ENCODE measurements around the gene TOMM7.

DNA sequence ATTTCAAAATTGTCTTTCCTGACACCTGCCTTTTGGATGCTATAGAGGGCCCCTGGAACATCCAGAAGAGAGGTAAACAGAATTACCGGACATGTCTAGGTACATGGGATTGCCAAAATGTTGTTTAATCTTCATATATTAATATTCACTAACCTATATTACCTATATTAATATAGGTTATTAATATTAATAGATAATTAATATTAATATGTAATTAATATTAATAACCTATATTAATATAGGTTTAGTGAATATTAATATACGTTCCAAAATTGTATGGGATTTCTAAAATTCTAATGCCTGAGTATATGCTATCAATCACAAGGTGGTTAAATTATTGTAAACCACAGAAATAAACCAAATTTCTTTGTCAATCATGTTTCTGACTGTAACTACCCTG lies 17.4 kb downstream of the TOMM7 start:
- TF ChIP-seq POLR2AphosphoS5 (IDR thresholded peaks at IDR 0.05): no peak
- TF ChIP-seq, protein P1, sequence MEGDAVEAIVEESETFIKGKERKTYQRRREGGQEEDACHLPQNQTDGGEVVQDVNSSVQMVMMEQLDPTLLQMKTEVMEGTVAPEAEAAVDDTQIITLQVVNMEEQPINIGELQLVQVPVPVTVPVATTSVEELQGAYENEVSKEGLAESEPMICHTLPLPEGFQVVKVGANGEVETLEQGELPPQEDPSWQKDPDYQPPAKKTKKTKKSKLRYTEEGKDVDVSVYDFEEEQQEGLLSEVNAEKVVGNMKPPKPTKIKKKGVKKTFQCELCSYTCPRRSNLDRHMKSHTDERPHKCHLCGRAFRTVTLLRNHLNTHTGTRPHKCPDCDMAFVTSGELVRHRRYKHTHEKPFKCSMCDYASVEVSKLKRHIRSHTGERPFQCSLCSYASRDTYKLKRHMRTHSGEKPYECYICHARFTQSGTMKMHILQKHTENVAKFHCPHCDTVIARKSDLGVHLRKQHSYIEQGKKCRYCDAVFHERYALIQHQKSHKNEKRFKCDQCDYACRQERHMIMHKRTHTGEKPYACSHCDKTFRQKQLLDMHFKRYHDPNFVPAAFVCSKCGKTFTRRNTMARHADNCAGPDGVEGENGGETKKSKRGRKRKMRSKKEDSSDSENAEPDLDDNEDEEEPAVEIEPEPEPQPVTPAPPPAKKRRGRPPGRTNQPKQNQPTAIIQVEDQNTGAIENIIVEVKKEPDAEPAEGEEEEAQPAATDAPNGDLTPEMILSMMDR (IDR thresholded peaks at IDR 0.05 in 8 of 11, conservative IDR thresholded peaks at IDR 0.05 in 3 of 11): no peak
- TF ChIP-seq POLR2A (IDR thresholded peaks at IDR 0.05): no peak

Data from spleen (tissue), 7 donors.